Measurements from ENCODE around the gene C4orf50. TPM values are rescaled to one million over a fixed set of nuclear protein-coding genes. Genes with fewer than 3 reads are reported as not detected.

The C4orf50 gene
- total RNA-seq, 3 donors from 2014 or later, result 0.07 to 0.73 (median 0.09) TPM

DNA sequence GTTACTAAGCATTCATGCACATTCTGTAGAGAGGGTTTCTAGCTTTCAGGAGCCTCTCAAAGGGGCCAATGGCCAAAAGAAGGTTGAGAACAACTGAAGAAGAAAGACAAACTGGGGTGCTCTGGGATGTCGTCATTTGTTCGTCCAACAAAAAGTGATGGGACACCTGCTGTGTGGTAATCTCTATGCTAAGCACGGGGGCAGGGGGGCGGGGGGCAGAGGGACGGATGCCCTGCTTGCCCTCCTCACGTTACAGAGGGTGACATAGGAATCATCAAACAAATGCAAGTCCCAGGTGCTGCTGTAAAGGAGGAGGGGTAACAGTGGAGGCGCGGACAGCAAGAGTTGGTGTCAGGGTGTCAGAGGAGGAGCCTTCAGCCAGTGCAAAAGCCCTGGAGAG, 112.5 kb downstream of the C4orf50 start:
- TF ChIP-seq, protein P1, sequence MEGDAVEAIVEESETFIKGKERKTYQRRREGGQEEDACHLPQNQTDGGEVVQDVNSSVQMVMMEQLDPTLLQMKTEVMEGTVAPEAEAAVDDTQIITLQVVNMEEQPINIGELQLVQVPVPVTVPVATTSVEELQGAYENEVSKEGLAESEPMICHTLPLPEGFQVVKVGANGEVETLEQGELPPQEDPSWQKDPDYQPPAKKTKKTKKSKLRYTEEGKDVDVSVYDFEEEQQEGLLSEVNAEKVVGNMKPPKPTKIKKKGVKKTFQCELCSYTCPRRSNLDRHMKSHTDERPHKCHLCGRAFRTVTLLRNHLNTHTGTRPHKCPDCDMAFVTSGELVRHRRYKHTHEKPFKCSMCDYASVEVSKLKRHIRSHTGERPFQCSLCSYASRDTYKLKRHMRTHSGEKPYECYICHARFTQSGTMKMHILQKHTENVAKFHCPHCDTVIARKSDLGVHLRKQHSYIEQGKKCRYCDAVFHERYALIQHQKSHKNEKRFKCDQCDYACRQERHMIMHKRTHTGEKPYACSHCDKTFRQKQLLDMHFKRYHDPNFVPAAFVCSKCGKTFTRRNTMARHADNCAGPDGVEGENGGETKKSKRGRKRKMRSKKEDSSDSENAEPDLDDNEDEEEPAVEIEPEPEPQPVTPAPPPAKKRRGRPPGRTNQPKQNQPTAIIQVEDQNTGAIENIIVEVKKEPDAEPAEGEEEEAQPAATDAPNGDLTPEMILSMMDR (IDR thresholded peaks at IDR 0.05), result no peak
- DNase-seq (no peak), ATAC-seq (no peak)
- no peaks in the 10 kb centered on the region for H3K9me3 ChIP-seq
- no peaks in the 10 kb centered on the region for H3K36me3 ChIP-seq (ENCODE audit: low read depth)
- no peaks in the 10 kb centered on the region for H3K4me1 ChIP-seq (ENCODE audit: low read depth)
- no peak overlapping the region for H3K4me3 ChIP-seq
- intact Hi-C loops (cut with DNase I, micrococcal nuclease), result no loop called here

DNA sequence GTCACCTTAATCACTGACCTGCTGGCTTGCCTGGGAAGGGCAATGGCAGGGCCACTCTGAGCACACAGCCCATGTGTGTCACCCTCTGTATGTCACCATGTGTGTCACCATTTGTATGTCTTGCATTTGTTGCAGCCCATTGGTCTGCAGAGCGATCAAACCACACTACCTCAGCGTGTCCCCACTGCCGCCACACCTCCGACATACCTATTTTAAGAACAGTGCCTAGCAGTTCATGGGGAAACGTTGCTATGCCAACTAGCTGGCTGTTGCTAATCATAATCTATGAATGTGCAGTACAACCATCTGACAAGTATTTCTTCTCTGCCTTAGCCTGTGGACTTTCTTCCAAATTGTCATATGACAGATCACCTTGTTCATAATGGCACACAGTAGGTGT, 117.4 kb downstream of the C4orf50 start:
- Histone ChIP-seq H3K9me3 (no peaks in the 10 kb centered on the region), H3K36me3 (ENCODE audit: low read depth) (no peaks in the 10 kb centered on the region), H3K4me3 (no peak overlapping the region), H3K4me1 (ENCODE audit: low read depth) (no peaks in the 10 kb centered on the region)
- TF ChIP-seq, protein P1 (IDR thresholded peaks at IDR 0.05), result no peak
- intact Hi-C loops (cut with DNase I, micrococcal nuclease), result no loop called here
- DNase-seq, result no peak
- ATAC-seq, result no peak

DNA sequence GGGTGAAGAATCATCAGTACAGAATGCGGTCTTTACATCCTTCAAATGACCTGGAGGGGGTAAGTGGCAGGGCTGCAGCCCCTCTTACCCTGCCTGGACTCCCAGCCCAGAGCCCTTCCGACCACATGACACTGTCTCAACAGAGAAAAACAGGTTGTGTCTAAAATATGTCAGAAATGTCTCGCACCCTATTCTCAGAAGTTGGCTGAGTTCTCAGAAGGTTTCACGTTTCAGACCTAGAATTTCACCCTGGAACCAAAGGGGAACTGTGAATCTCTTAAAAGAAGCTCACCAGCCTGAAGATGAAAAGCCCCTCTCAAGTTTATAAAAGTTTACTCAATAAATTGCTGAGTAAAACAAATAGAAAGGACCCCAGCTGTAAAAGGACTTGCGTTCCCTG, 118.3 kb downstream of the C4orf50 start:
- ATAC-seq, result no peak
- intact Hi-C loops (cut with DNase I, micrococcal nuclease), result no loop called here
- Histone ChIP-seq H3K36me3 (ENCODE audit: low read depth) (no peaks in the 10 kb centered on the region), H3K4me1 (ENCODE audit: low read depth) (no peaks in the 10 kb centered on the region), H3K9me3 (no peaks in the 10 kb centered on the region), H3K4me3 (no peak overlapping the region)
- no peak for DNase-seq
- TF ChIP-seq, protein P1 (IDR thresholded peaks at IDR 0.05), result no peak

DNA sequence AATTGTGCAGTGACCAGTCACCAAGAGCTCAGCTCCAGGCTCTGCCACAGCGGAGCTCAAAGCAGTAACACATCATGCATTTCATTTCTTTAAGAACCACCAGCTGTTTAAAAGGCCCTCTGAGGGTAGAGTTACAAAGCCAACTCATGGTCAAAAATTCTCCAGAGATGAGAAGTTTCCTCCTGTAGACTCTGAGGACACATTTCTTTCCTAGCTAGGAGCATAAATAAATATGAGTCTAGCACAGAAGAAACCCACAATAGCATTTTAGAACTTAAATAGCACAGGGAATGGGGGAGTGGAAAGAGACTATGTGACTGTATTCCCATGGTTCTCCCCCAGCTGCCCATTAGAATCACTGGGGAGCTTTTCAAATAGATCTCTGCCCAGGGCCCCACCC, 118.8 kb downstream of the C4orf50 start:
- ATAC-seq (no peak), DNase-seq (no peak)
- H3K4me3 ChIP-seq, result no peak overlapping the region
- H3K36me3 ChIP-seq (ENCODE audit: low read depth), result no peaks in the 10 kb centered on the region
- TF ChIP-seq, protein P1 (IDR thresholded peaks at IDR 0.05), result no peak
- no peaks in the 10 kb centered on the region for H3K4me1 ChIP-seq (ENCODE audit: low read depth)
- no peaks in the 10 kb centered on the region for H3K9me3 ChIP-seq
- intact Hi-C loops (cut with DNase I, micrococcal nuclease), result no loop called here

DNA sequence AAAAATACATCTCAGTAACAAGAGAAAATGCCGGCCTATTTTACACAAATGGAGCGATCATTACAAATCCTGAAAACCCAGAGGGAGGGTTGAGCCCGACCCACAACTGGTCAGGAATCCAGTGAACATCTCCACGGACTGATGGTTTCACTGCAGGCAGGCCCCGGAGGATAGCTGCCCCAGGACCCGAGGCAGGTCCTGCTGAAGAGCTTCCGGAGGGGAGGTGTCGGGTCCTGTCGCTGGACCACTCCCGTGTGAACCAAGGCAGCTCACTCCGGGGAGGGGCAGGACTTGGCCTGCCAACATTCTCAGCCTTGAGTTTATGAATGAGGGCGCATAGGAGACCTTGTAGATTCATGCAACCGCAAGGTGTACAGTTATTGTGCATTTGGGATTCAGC, 120.6 kb downstream of the C4orf50 start:
- Histone ChIP-seq H3K9me3 (no peaks in the 10 kb centered on the region), H3K4me1 (ENCODE audit: low read depth) (no peaks in the 10 kb centered on the region), H3K4me3 (no peak overlapping the region), H3K36me3 (ENCODE audit: low read depth) (no peaks in the 10 kb centered on the region)
- no peak for ATAC-seq
- intact Hi-C loops (cut with DNase I, micrococcal nuclease), result no loop called here
- no peak for DNase-seq
- TF ChIP-seq, protein P1 (IDR thresholded peaks at IDR 0.05), result no peak

DNA sequence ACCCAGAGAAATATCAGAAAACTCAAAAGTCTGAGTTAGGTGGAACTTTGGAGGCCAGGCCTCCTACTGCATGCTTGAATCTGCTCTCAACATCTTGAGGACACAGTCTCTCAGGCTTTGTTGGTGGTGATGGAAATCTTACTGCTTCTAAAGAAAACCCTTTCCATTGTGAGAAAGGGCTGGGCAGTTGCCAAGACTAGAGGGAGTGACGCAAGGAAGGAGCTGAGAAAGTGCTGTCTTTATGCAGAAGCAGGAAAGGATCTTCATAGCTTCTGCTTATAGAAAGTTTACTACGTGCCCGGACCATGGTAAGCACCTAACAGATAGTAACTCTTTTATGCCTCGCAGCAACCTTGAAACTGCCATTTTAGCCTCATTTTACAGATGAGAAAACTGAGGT, 122.9 kb downstream of the C4orf50 start:
- H3K9me3 ChIP-seq, result no peaks in the 10 kb centered on the region
- ATAC-seq, result no peak
- no peak for DNase-seq
- H3K36me3 ChIP-seq (ENCODE audit: low read depth), result no peaks in the 10 kb centered on the region
- TF ChIP-seq, protein P1 (IDR thresholded peaks at IDR 0.05), result no peak
- H3K4me3 ChIP-seq, result no peak overlapping the region
- intact Hi-C loops (cut with DNase I, micrococcal nuclease), result no loop called here
- H3K4me1 ChIP-seq (ENCODE audit: low read depth), result no peaks in the 10 kb centered on the region
